Astrocyte of the cerebellum (primary cell): Measurements from ENCODE around the gene GNG3.

Experiments used
- DNase-seq: peaks from one replicate; pipeline ENCODE4 v3.0.0-alpha.2; 2011; ENCODE audit warnings: low read depth
- H3K4me3 ChIP-seq: 2 replicates; pipeline ENCODE4 v1.5.1; 2011; ENCODE audit warnings: mild to moderate bottlenecking, low read depth, low read length, moderate library complexity
- in situ Hi-C: cut with HindIII; loops from 2 replicates; pipeline ENCODE4 v1.10.0; 2017; ENCODE audit warnings: low sequenced_read_pairs
- TF ChIP-seq, protein P1 (sequence below): IDR thresholded peaks from 2 replicates; pipeline ENCODE4 v1.5.1; 2012; ENCODE audit warnings: low read length, low read depth, moderate library complexity, mild to moderate bottlenecking; ENCODE audit errors: missing control alignments

The GNG3 gene

DNA sequence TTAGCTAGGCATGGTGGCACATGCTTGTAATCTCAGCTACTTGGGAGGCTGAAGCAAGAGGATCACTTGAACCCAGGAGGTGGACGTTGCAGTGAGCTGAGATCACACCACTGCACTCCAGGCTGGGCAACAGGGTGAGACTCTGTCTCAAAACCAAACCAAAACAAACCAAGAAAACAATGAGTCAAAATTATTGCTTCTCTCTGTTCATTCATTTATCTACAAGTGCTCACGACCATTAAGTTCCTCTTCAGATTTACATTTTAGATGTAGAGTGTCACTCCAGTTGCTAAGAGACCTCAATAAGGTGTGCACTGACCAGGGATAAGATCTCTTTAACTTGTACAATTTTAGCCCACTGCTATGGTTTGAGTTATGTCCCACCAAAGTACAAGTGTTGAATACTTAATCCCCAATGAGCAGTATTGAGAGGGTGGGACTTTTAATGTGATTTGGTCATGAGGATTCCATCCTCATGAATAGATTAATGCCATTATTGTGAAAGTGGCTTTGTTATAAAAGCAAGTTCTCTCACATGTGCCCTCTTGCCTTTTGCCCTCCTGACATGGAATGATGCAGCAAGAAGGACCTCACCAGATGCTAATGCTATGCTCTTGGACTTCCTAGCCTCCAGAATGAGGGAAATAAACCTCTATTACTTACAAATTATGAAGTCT is 12.0 kb downstream of the GNG3 start:
- DNase-seq: no peak
- in situ Hi-C loops: no loop called here
- H3K4me3 ChIP-seq: no peak overlapping the region
- TF ChIP-seq, protein P1, sequence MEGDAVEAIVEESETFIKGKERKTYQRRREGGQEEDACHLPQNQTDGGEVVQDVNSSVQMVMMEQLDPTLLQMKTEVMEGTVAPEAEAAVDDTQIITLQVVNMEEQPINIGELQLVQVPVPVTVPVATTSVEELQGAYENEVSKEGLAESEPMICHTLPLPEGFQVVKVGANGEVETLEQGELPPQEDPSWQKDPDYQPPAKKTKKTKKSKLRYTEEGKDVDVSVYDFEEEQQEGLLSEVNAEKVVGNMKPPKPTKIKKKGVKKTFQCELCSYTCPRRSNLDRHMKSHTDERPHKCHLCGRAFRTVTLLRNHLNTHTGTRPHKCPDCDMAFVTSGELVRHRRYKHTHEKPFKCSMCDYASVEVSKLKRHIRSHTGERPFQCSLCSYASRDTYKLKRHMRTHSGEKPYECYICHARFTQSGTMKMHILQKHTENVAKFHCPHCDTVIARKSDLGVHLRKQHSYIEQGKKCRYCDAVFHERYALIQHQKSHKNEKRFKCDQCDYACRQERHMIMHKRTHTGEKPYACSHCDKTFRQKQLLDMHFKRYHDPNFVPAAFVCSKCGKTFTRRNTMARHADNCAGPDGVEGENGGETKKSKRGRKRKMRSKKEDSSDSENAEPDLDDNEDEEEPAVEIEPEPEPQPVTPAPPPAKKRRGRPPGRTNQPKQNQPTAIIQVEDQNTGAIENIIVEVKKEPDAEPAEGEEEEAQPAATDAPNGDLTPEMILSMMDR: no peak

DNA sequence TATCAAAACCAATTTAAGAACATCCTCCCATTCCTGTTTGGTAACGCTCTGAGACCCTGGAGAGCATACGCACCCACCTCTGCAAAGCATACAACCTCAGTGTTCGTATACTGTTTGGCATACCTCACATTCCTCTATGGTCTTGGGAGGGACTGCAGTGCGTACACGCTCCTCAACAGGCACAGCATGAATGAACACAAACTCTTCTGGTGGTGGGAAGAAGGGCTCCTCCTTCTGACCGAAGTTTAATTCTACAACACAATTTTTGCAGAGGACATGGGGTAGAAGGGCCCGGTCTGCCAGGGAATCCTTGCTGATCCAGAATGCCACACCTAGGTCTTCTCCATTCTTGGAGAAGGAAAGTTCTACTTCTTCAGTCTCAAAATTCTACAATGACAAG is 14.5 kb downstream of the GNG3 start:
- H3K4me3 ChIP-seq: no peak overlapping the region
- in situ Hi-C loops: no loop called here
- TF ChIP-seq, protein P1: peak; percentile 16
- DNase-seq: peak; percentile 15

- TF ChIP-seq, protein P1: no peak
- in situ Hi-C loops: no loop called here
- H3K4me3 ChIP-seq: peak overlapping the region; percentile 94
- DNase-seq: no peak
These were observed 16.7 kb downstream of the GNG3 start for GRCh38 chr11:62724171-62724570.

DNA sequence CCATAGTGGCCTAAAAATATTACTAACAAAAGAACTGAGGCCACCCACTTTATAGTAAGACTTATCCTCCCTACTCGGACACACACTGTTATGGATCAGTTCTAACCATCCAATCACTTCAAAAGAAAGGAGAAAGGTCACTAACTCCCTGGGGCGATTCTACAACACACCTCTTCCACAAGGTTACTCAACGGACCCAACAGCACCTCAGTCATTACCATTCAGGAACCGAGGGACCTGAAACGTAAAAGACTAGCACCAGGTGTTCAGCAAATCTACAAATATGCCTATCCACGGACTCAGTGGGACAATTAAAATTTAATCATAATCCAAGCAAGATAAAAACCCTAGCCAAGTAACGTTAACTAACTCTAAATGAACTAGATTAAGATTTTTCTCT is 18.2 kb downstream of the GNG3 start:
- TF ChIP-seq, protein P1: no peak
- no peak for DNase-seq
- peak overlapping the region; percentile 94 for H3K4me3 ChIP-seq
- in situ Hi-C loops: no loop called here

DNA sequence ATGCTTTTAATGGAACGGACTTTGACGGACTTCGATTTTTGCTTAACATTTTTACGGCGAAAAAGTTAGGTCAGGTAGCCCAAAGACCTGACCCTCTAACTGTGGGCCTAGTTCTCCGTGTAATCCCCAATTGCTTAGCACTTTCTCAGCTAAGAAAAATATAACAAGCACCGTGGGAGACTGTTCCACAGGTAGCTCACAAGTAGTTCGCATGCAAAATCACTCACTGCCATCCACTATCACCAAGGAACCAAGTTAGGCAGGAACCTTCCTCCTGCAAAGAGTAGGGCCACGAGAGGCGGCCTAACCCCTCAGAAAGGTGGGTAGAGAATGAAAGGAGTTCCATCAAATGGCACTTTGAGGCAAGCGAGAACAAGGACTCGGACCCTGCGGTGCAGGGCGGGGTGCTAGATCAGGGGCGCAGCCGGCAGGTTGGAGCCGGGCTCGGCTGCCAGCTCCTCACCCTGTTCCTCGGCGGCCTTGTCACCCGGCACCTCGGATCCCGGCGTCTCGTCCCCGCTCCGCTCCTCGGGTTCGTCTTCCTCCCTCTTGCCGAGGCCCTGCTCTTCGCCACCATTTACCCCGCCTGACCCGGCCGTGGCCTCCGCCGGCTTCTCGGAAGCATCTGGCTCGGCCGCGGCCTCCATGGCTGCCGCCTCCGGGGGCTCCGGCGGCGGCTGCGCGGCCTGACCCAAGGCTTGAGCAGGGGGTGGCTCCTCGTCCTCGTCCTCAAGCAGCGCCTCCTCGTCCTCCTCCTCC is 18.9 kb downstream of the GNG3 start:
- DNase-seq: no peak
- in situ Hi-C loops: no loop called here
- TF ChIP-seq, protein P1: no peak
- peak overlapping the region; percentile 94 for H3K4me3 ChIP-seq

DNA sequence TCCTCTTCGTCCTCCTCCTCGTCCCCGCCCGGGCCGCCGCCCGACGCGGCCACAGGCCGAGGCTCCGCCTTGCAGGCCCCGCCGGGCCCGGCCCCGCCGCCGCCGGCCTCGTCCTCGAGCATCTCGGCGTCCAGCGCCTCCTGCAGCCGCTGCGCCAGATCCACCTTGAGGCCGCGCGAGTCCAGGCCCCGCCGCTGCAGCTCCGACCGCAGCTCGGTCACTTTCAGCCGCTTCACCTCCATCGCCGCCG is 19.4 kb downstream of the GNG3 start:
- TF ChIP-seq, protein P1: no peak
- H3K4me3 ChIP-seq: peak overlapping the region; percentile 94
- no peak for DNase-seq
- in situ Hi-C loops: no loop called here
